HG03575 (cell line): ENCODE data around the gene KBTBD4.

ENCODE experiments used
- ATAC-seq: cut with Tn5 transposase; IDR thresholded peaks from one replicate; pipeline ENCODE4 v1.9.1; 2021; ENCODE audit not compliant: unreplicated experiment, insufficient number of reproducible peaks, low FRiP score; ENCODE audit errors: extremely low read depth

The KBTBD4 gene

DNA sequence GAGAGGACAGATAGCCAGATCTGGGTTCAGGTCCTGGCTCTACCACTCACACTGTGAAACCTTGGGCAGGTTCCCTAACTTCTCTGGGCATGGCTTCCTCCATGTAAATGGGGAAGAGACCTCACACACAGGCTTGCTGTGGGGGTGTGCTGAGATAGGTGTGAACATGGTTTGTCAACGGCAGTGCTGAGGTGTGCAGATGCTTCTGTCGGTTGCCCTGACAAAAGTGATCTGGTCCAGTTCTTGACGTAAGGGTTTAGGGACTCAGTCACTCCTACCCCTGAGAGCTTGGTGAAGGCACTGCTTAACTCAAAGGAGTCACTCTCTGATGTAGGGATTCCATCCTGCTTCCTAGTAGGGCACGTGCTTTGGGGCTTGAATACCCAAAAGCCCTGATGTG is 13.5 kb upstream of the KBTBD4 start:
- no peak for ATAC-seq

DNA sequence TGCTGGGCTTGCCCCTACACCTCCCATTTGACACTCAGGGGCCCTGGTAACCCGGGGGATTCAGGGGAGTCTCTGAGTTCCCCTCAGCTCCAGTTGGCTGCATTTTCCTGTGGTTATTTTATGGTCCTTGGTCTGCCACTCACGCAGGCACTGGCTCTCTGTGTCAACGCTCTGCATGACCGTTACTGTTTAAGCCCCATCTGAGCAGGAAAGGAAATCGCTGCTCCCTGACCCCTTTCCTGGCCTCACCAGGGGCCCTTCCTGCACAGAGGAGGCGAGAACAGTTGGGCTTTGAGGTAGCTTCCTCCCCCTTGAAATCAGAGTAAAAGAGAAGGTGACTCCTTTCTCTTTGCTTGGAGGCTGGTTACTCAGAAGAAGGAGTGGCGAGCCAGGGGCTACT is 13.0 kb upstream of the KBTBD4 start:
- ATAC-seq, result no peak

DNA sequence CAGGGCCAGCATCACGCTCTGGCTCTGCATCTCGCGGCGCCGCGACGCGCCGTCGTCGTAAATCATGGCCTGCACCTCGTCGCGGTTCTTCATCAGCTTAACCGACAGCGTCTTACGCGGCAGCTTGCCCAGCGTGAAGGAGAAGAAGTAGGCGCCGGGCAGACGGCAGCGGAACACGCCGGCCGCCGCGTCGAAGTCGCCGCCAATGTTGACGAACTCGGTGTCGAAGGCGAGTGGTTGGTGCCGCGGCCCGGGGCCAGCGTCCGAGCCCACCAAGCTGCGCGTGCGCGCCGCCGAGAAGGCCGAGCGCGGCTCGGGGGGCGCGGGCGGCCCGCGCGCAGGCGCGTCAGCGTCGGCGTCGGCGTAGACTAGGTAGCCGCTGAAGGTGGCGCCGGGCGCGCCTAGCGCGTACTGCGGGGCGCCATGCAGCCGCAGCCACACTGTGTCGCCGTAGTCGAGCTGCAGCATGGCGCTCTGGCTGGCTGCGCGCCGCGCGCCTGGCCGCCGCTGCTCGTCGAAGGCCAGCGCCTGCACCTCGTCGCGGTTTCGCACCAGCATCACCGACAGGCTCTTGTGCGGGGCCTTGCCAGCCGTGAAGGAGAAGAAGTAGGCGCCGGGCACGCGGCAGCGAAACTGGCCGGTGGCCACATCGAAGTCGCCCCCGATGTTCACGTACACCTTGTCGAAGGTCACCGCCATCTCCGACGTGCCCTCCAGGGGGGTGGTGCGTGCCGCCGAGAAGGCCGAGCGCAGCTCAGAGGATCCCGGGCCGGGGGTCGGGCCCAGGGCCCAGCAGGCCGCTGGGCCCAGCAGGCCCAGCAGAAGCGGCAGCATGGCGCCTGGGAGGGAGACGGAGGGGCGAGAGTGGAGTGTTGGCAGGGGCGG is 11.4 kb upstream of the KBTBD4 start:
- no peak for ATAC-seq

DNA sequence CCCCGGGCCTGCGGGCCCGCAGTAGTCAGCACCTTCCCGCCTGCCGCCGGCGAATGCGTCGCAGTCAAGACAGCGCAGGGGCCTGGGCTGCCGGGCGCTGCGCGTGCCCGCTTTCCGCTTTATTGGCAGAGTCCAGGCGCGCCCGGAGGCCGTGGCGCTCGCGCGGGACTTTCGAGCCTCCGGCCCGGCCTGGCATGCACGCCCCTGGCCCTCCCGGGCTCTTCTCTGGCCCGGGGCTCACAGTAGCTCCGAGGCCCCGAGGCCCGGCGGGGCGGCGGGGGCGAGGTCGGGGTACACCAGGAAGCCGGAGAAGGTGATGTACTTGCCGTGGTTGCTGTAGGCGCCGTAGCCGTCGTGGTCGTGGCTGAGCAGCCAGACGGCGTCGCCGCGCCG is 10.8 kb upstream of the KBTBD4 start:
- ATAC-seq, result no peak

DNA sequence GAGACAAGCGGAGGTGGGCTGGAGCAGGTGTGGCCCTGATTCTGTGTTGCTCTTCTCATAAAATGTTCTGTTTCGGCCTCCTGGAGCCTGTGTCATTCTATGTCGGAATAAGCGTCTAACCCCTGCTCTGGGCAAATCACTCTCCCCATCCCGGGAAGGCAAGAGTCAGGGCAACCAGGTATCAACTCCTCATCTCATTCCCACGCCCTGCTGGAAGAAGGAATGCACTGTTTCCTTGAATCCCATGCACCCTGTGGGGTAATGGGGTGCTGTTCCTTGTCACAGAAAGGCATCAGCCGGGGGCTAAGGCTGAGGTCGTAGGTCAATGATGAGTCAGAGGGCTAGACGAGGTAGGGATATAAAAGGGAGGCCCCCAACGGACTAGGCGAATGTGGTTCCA is 10.3 kb upstream of the KBTBD4 start:
- ATAC-seq, result no peak

DNA sequence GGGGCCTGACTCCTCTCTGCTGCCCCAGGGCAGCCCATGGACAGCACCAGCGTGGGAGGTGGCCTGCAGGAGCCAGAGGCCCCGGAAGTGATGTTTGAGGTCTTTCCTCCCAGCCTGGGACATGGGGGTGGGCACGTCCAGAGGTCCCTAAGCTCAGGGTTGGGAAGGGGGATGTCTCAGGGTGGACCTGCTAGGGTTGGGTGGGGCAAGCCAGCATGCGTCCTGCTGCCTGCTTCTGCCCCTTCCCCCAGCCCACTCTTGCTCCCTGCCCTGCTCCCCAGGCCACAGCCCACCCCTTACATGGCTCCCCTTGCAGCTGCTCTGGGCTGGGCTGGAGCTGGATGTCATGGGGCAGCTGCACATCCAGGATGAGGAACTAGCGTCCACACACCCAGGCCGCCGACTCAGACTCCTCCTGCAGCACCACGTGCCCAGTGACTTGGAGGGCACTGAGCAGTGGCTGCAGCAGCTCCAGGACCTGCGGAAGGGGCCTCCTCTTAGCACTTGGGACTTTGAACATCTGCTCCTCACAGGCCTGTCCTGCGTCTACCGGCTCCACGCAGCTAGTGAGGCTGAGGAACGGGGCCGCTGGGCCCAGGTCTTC is 9.1 kb upstream of the KBTBD4 start:
- no peak for ATAC-seq

DNA sequence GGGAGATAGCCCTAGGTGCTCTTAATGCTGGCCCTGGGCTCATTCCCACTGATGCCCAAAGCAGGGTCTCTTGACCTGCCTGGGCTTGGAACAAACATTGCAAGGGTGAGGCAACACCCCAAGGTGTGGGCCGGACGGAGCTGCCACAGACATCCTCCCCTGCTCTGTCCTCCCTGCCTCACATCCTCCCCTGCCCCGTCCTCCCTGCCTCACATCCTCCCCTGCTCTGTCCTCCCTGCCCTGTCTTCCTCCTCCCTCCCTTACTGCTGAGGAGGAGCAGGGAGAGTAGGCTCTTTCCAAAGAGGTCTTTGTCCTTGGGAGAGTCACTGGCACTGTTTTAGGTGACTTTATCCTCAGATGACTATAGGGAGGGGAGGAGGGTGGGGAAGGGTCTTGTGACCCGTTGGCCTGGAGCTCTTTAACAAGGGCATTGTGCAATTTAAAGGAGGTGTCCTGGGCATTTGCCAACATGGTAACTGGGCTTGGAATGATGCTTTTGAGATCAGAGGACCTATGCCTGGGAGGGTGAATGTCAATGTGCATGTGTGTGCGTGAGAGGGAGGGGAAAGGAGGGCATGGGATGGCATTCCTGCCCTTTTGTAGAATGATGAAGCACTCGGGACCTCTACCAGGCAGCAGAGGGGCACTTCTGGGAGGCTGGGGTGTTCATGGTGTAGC is 8.4 kb upstream of the KBTBD4 start:
- no peak for ATAC-seq

DNA sequence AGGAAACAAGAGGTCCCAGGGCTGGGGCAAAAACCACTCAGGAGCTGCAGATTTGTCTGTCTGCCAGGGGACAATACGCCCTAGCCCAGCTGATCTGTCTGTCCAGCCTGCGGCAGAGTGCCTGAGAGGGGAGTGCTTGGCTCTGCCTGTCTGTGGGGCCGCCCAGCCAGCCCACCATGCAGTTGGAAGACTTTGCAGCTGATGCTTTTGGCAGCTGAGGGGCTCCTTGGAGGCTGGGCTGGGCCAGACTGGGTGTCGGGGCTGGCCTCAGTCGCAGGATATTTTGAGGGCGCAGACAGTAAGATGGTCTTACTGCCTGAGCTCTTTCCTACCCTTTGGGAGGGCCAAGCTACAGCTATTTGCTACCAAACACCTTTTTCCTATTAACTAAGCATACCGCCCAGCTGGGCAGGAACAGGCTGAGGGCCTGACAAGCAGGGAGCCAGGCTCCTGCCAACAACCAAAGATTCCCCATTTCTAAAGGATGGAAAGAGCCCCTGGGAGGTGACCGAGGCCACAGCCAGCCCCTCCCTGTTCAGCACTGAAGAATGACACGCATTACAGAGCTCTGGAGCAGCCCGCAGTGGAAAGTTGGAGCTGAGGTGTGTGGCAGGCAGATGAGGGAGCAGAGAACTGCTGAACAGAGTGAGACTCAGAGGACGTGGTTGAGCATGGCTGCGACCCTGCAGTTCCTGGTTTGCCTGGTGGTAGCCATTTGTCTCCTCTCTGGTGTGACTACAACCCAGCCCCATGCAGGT is 7.5 kb upstream of the KBTBD4 start, which contains the start of gene FAM180B:
FAM180B (plus strand) TSS at position 581 of the 758 bp plus-strand sequence; CDS start at position 672, 91 bp downstream.
- ATAC-seq, result no peak

DNA sequence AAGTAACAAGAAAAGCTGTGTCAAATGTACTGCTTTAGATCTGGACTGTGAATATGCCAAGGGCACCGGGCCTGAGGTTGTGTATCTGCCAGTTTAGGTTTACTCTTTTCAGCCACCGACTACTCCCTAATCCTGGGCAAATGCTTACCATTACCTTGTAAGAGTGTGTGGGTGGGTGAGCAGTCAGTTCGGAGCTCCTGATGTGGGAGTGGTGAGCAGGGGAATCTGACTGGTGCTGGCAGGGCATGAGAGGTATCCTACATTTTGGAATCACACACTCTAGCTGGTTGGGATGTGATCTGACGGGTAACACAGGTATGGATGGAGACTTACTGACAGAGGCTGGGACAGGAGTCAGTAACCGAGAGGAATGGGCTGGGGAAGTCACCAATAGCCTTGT is 5.1 kb upstream of the KBTBD4 start:
- no peak for ATAC-seq

DNA sequence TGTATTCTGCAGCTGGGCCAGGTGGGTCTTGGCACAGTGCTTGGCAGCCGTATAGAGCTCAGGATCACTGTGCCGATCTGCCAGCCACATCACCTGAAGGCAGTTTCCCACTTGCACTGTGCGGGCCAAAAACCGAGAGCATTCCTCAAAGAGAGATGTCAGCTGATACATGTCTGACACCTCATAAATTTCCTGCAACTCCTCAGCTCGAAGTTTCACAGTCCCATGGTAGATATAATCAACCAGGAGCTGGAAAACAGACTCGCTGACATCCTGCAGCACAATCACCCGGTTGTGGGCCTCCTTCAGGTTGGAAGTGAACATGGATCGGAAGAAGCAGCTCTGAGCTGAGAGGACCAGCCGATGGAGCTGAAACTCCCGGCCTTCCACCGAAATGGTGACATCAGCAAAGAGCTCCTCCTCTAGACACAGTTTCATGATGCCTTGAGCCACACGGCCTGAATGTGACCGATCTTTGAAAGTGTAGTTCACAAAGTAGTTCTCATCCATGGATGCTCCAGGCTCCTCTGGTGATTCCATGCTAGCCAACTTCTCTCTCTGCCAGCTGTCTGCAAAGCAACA is 1.2 kb downstream of the KBTBD4 start:
- no peak for ATAC-seq

DNA sequence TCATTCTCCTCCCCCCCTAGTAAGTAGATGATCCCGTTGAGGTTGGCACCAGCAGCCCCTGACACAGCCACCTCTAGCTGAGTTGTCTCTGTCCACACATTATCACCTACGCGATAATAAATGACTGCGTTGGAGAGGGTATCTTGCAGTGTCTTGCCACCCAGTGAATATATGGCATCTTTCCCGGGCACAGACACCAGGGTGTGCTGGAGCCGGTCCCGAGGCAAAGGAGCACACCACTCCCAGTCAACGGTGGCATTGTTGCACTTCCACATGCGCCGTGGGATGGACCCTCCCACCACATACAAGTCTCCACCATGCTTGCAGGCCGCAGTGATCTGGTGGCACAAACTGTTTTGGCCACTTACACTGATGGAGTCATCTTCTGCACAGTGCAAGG is 5.4 kb downstream of the KBTBD4 start:
- no peak for ATAC-seq

DNA sequence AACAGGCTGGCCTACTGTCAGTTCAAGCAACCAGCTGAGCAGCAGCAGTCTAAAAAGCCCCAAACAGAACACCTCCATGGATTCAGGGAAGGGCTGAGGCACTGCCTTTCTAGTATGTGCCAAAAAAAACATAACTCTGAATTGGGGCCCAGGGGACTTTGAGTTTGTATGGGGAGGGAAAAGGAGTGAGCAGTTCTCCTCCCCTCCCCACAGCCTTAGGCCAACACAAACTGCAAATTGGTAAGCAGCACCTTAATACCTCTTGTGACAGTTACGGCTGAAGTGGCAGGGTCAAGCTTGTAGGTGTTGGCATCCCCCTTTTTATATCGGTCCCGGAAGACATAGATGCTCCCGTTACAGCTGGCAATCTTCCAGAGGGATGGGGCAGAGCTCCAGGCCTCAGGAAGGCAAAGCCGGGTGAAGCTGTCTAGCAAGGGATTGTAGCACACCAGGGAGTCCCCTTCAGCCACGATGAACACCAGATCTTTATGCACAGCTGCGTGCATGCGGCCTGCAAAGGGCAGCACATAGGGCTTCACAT is 6.0 kb downstream of the KBTBD4 start:
- ATAC-seq, result no peak

DNA sequence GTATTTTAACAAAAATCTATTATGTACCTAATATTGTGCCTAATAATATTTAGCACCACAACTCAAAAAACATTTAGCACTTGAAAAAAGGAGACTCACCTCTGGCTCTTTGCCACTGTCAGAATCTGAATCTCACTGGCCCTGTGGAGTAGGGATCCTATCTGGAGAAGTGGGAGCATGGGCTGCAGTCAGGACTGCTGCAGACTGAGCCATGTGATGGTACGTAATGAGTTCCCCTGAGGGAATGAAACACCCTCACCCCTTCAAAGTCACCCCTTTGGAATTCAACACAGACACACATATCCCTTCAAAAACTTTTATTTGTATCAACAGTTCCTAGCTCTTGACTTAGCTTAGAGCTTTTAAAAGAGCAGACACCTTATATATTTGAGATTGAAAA is 6.9 kb downstream of the KBTBD4 start:
- ATAC-seq, result no peak

DNA sequence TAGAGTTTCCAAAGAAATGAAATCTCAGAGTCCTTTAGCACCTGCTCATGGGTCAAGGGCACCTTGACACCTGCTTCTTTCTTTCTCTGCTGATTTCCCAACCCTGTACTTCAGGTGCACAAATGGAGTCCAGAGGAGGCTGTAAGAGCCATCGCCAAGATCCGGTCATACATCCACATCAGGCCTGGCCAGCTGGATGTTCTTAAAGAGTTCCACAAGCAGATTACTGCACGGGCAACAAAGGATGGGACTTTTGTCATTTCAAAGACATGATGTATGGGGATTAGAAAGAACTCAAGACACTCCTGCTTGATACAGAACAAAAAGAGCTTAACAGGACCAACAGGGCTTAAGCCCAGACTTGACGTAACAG is 7.4 kb downstream of the KBTBD4 start:
- ATAC-seq, result no peak

DNA sequence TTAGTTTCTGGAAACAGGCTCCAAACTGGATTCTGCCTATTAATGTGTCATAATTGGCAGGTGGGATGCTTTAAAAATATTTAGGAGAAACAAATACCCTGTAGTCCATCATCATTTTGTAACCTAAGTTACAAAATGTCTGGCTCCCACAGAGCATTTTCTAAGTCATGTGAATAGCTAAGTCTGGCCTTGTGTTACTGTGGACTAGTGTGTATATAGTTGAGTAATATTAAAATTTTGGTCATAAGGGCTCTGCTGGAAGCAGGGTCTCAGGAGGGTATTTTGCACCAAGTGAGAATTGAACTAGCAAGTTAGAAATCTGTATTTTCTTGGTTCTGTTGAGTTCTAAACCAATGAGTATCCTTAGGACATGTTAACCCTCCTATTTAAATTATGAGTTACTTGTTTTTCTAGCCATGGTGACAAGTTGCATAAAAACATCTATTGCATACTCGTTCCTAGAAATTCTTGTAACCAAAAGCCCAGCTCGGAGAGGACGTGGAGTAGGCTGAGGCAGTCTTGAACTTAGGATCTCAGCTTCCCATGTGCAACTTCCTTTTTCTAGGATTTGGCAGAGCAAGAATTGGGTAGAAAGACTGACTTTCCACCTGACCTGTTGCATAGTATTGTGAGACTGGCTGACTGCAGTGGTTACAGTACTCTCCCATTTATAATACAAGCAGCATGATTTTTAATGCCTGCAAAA is 8.0 kb downstream of the KBTBD4 start:
- ATAC-seq, result no peak

DNA sequence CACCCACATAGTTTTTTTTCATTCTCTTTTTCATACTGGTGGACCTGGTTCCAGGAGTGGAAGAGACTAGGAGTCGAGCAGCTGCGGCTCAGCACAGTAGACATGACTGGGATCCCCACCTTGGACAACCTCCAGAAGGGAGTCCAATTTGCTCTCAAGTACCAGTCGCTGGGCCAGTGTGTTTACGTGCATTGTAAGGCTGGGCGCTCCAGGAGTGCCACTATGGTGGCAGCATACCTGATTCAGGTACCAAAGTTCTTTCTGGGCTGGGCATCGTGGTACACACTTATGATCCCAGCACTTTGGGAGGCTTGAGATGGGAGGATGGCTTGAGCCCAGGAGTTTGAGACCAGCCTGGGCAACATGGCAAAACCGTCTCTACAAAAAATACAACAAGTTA is 9.1 kb downstream of the KBTBD4 start:
- no peak for ATAC-seq

DNA sequence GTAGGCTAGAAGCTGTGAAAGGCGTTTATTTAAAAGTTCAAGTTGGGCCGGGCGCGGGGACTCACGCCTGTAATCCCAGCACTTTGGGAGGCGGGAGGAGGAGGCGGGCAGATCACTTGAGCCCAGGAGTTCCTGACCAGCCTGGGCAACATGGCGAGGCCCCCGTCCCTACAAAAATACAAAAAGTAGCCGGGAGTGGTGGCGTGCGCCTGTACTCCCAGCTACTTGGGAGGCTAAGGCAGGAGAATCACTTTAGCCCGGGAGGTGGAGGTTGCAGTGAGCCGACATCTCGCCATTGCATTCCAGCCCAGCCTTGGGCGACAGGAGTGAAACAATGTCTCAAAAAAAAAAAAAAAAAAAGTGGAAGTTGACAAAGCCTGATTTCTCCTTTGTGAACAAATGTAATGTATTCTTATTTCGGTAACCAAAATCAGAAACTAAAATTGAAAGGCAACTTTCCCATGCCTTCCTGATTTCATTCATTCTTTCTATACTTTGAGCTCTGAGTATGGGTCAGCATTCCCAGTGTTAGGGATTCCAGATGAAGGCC is 12.5 kb downstream of the KBTBD4 start:
- no peak for ATAC-seq
